ENCODE results near the gene NELFE. TPM values are rescaled to one million over a fixed set of nuclear protein-coding genes. Genes with fewer than 3 reads are reported as not detected.

Gene NELFE
- total and polyA plus RNA-seq, 2 of the 13 experiments (the other 11 are each of a cell fraction or from before 2014, with no cell fraction given): 51.3 to 69.8 TPM

- peak; percentile 98 for TF ChIP-seq SIN3A (IDR thresholded peaks at IDR 0.05; ENCODE audit: borderline replicate concordance, low read depth, low read length)
- TF ChIP-seq TRIM24 (CRISPR knock-in tag; IDR thresholded peaks at IDR 0.05): no peak
- TF ChIP-seq ZUFSP (CRISPR knock-in tag; IDR thresholded peaks at IDR 0.05; ENCODE audit: borderline replicate concordance): no peak
- no peak for TF ChIP-seq GTF3A (CRISPR knock-in tag; conservative IDR thresholded peaks at IDR 0.05)
- no peak for TF ChIP-seq PAF1 (CRISPR knock-in tag; IDR thresholded peaks at IDR 0.05)
- TF ChIP-seq ZNF275 (CRISPR knock-in tag; IDR thresholded peaks at IDR 0.05; ENCODE audit: borderline replicate concordance): peak; percentile 69; the same call in 1 of the 2 replicates
- TF ChIP-seq RBFOX2 (IDR thresholded peaks at IDR 0.05; ENCODE audit: low read depth, low read length): peak; percentile 89
- TF ChIP-seq ZNF704 (CRISPR knock-in tag; IDR thresholded peaks at IDR 0.05; ENCODE audit: borderline replicate concordance): peak; percentile 90; the same call in 1 of the 2 replicates
- no peak; the same call in 1 of the 2 replicates for TF ChIP-seq PRDM4 (CRISPR knock-in tag; IDR thresholded peaks at IDR 0.05; ENCODE audit: borderline replicate concordance)
- TF ChIP-seq HDAC6 (IDR thresholded peaks at IDR 0.05; ENCODE audit: low read depth, low read length): no peak
- peak; percentile 97 for TF ChIP-seq HNF4G (IDR thresholded peaks at IDR 0.05; ENCODE audit: borderline replicate concordance, low read depth, low read length)
- TF ChIP-seq HNF4G (CRISPR knock-in tag; IDR thresholded peaks at IDR 0.05; ENCODE audit: borderline replicate concordance, low read depth): no peak
- peak; percentile 69 for TF ChIP-seq FOXC1 (CRISPR knock-in tag; IDR thresholded peaks at IDR 0.05; ENCODE audit: borderline replicate concordance)
- no peak for TF ChIP-seq CBX1 (IDR thresholded peaks at IDR 0.05; ENCODE audit: low read depth)
- peak; percentile 98 for TF ChIP-seq GMEB1 (CRISPR knock-in tag; IDR thresholded peaks at IDR 0.05; ENCODE audit: borderline replicate concordance)
- peak; percentile 23; the same call in 1 of the 2 replicates for TF ChIP-seq ZNF567 (CRISPR knock-in tag; IDR thresholded peaks at IDR 0.05; ENCODE audit: borderline replicate concordance)
- TF ChIP-seq AHR (CRISPR knock-in tag; IDR thresholded peaks at IDR 0.05): no peak; the same call in 1 of the 2 replicates
- no peak; the same call in 1 of the 2 replicates for TF ChIP-seq BORCS8-MEF2B (CRISPR knock-in tag; IDR thresholded peaks at IDR 0.05)
- peak; percentile 64 for TF ChIP-seq RAD21 (CRISPR knock-in tag; IDR thresholded peaks at IDR 0.05)
These were observed at the start of gene NELFE, which contains the start of gene SKIC2 (continued) for GRCh38 chr6:31958741-31959739.
